H54 (cell line): ENCODE data around the gene DVL2.
"Not testable (repeated sequence)": the region's sequence is repeated elsewhere in the genome, so short reads cannot be mapped to it uniquely, and the experiment has no call there.

Experiments used
- DNase-seq: peaks from one replicate; pipeline ENCODE4 v3.0.0; 2011; ENCODE audit warnings: low spot score, mixed read lengths; ENCODE audit not compliant: insufficient read length
- FAIRE-seq: peaks from 3 replicates; lab custom pipeline; 2011; peaks lifted over from hg19 to GRCh38; lab: Jason Lieb, UNC
- POLR2A ChIP-seq: IDR thresholded peaks from 2 replicates; pipeline ENCODE4 v1.6.1; 2011; ENCODE audit warnings: low read depth, mild to moderate bottlenecking, low read length

Gene DVL2

GRCh38 chr17:7249214-7249613 lies 14.9 kb upstream of the DVL2 start:
- no peak for TF ChIP-seq POLR2A
- FAIRE-seq (no peak), DNase-seq (no peak)

GRCh38 chr17:7248796-7249195 lies 14.5 kb upstream of the DVL2 start:
- FAIRE-seq (no peak), DNase-seq (no peak)
- no peak for TF ChIP-seq POLR2A

- no peak for TF ChIP-seq POLR2A
- FAIRE-seq: no peak
Observed at GRCh38 chr17:7246779-7247178, 12.5 kb upstream of the DVL2 start.

GRCh38 chr17:7243838-7244237 lies 9.5 kb upstream of the DVL2 start:
- not testable (repeated sequence) for DNase-seq, FAIRE-seq

More at GRCh38 chr17:7246779-7247178, 12.5 kb upstream of the DVL2 start:
- no peak for DNase-seq

GRCh38 chr17:7243453-7243729 lies 9.1 kb upstream of the DVL2 start:
- no peak for TF ChIP-seq POLR2A
- FAIRE-seq (no peak), DNase-seq (no peak)

- TF ChIP-seq POLR2A: peak; percentile 29; the same call in 1 of the 2 replicates
- DNase-seq (peak; percentile 72), FAIRE-seq (no peak)
Observed at GRCh38 chr17:7242717-7243452, 8.6 kb upstream of the DVL2 start.

- DNase-seq (no peak), FAIRE-seq (no peak)
- peak; percentile 37; the same call in 1 of the 2 replicates for TF ChIP-seq POLR2A
Observed at GRCh38 chr17:7241783-7242716, 7.7 kb upstream of the DVL2 start, which contains the start of gene GABARAP. Gene GABARAP, minus strand, starts transcription at chr17:7242449. Its CDS starts 119 bp downstream, at chr17:7242330.

- FAIRE-seq: no peak
- DNase-seq: no peak
- no peak for TF ChIP-seq POLR2A
Observed at GRCh38 chr17:7241090-7241733, 6.9 kb upstream of the DVL2 start.

- no peak for FAIRE-seq
- DNase-seq: no peak
- TF ChIP-seq POLR2A: no peak
Observed at GRCh38 chr17:7240375-7240774, 6.1 kb upstream of the DVL2 start.

- DNase-seq (peak; percentile 96), FAIRE-seq (peak; percentile 70)
- peak; percentile 76 for TF ChIP-seq POLR2A
Observed at GRCh38 chr17:7239091-7240027, 5.0 kb upstream of the DVL2 start, which contains the start of gene PHF23. Gene PHF23, minus strand, starts transcription at chr17:7239457. Its CDS starts 178 bp downstream, at chr17:7239279.

- FAIRE-seq (no peak), DNase-seq (no peak)
- no peak for TF ChIP-seq POLR2A
Observed at GRCh38 chr17:7238420-7239090, 4.2 kb upstream of the DVL2 start.

- peak; percentile 41; the same call in 1 of the 2 replicates for TF ChIP-seq POLR2A
- no peak for DNase-seq
- no peak for FAIRE-seq
Observed at GRCh38 chr17:7237761-7238419, 3.6 kb upstream of the DVL2 start.
